HG03045 (cell line): ENCODE data around the gene DEFB124.
"Not testable (repeated sequence)": the region's sequence is repeated elsewhere in the genome, so short reads cannot be mapped to it uniquely, and the experiment has no call there.

Source experiments
- ATAC-seq: cut with Tn5 transposase; IDR thresholded peaks from one replicate; pipeline ENCODE4 v1.9.1; 2021; ENCODE audit warnings: mild to moderate bottlenecking, moderate library complexity; ENCODE audit not compliant: unreplicated experiment

DEFB124 gene, protein sequence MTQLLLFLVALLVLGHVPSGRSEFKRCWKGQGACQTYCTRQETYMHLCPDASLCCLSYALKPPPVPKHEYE

DNA sequence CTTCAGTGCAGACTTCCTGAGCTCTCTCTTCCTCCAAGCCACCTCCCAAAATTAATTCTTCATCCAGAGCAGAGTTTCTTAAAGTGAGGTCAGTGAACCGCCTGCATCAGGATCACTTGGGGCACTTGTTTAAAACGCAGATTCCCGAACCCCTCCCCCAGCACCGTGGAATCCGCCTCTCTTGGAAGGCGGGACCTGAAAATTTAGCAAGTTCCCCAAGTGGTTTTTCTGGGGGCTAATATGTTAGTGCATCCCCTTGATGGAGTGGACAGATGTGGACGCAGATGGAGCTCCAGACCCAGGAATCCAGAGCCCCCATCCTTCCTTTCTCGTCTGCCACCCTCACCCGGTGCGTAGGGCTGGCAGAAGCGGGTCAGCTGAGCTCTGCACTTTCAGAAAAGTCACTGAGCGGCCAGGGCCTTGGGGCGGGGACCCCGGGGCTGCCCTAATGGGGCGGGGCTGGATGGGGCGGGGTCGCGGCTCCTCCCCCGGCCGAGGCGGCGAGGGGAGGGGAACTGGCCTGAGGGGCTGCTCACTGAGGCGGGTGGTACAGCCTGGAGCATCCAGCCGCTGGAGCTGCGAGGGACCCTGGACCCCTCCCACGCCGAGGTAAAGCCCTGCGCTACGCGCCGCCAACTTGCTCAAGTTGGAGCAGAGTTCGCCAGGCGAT, at the start of gene DEFB124, which contains the start of gene REM1:
Gene DEFB124, minus strand, starts transcription at position 370 of the 670 bp plus-strand sequence. CDS start 2,114 bp downstream, outside the sequence.
Gene REM1, plus strand, starts transcription at position 531 of the 670 bp plus-strand sequence. CDS start 1,158 bp downstream, outside the sequence.
- no peak for ATAC-seq

DNA sequence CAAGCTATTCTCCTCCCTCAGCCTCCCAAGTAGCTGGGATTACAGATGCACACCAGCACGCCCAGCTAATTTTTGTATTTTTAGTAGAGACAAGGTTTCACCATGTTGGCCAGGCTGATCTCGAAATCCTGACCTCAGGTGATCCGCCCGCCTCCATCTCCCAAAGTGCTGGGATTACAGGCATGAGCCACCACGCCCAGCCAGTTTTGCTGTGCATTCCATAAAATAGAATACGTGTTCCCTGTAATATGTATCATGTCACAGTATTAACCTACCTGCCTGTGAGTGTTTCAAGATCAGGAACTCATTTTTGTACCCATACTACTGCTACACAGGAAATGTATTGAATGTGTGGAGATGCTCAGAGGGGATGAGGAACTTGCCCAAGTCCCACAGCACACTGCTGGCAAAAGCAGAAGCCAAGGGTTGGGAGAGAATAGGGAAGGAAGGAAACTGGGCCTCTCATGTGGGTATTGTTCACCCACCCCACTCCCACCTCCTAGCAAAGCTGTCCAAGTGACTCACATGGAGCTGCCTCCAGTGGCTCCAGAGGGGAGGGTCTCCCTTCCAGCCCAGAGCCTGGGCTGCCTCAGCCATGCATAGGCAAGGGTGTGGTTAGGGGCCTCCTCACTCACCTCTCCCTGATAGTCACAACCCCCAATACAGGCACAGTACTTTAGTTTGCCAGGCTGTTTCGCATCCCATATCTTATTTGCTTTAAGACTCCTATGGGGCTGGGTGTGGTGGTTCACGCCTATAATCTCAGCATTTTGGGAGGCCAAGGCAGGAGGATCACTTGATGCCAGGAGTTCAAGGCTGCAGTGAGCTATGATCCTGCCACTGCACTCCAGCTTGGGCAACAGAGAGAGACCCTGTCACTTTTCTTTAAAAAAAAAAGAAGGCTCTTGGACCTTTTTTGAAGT, 48.7 kb upstream of the DEFB124 start:
- ATAC-seq: no peak

DNA sequence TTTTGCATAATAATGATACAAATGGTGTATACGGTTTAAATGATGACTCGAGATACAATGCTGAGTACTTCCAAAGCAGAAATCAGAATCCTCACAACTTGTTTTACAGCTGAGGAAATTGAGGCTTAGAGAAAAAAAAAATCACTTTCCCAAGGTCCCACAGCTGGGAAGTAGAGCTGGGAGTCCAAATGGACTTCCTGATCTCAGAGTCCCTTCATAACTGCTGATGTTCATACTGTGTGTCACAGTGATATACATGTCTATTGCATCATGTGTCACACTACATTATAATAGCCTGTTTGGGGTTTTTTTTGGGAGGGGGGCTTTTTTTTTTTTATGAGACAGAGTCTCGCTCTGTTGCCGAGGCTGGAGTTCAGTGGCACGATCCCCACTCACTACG, 47.8 kb upstream of the DEFB124 start:
- ATAC-seq: no peak

DNA sequence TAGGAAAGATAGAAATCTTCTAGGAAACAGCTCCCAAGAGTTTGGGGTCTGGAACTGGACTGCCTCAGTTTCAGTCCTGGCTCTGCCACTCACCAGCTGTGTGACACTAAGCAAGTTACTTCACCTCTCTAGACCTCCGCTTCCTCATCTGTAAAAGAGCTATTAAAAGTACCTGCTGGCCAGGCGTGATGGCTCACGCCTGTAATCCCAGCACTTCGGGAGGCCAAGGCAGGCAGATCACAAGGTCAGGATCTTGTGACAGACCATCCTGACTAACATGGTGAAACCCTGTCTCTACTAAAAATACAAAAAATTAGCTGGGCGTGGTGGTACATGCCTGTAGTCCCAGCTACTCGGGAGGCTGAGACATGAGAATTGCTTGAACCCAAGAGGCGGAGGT, 46.3 kb upstream of the DEFB124 start:
- ATAC-seq: not testable (repeated sequence)

DNA sequence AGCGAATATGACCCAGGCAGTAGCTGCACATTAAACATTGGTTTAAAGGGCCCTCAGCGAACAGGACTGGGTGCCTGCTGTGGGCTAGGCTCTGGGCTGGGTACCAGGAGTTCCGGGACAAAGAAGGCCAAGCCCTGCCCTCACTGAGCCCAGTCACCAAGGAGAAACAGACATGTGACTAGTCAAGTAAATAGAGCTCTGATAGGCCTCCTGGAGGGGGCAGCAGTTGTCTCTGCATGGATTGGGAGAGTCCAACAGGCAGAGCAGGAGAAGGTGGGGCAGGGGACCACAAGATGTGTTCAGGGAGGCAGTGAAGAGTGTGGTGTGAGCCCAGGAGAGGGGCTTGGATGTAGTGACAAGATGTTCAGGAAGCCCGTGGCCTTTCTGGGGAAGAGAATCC, 42.4 kb upstream of the DEFB124 start:
- no peak for ATAC-seq

DNA sequence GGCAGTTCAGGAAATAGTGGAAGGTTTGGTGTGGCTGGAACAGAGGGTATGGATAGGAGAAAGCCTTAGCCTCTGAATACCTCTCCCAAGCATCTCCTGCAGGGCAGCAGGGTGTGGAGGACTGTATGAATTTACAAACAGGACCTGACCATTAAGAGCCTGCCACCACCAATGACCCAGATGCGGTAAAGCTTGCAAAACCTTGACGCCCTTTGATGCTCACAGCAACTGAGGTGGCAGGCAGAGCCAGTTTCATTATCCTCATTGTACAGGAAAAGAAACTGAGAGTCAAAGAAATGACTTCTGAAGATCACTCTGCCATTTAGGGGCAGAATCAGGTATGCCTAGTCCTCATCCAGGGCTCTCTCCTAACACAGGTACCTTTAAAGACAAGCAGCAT, 41.7 kb upstream of the DEFB124 start:
- ATAC-seq: no peak

DNA sequence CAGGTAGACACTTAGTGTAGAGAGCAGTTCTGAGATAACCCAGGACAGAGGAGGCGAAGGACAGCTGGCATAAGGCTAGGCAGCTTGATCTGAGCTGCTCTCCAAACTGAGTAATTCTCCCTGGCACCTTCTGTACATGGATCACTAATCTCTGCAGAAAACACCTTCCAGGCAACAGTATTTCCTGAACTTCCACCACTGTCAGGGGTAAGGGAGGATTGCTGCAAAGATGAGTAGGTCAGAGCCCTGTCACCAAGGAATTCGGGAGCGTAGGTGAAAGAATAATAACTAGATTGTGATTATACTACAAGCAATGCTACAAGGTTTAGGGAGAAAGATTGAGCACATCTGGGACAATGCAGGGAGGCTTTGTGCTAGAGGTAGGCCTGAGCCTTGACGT, 41.2 kb upstream of the DEFB124 start:
- ATAC-seq: no peak

DNA sequence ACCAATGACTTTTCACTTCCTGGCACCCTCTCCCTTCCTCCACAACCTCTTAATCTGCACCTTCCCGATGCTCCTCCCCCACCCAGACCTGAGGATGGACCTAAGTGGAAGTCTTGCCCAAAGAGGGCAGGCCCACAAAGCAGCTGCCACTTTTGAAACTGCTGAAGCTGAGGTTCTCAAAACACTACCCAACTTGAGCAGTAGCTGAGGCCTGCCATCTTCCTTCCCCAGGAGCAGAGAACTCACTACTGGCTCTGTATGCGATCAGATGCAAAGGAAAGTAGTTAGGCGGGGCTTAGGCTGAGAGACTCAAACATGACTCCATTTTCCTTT, 40.8 kb upstream of the DEFB124 start:
- ATAC-seq: no peak

DNA sequence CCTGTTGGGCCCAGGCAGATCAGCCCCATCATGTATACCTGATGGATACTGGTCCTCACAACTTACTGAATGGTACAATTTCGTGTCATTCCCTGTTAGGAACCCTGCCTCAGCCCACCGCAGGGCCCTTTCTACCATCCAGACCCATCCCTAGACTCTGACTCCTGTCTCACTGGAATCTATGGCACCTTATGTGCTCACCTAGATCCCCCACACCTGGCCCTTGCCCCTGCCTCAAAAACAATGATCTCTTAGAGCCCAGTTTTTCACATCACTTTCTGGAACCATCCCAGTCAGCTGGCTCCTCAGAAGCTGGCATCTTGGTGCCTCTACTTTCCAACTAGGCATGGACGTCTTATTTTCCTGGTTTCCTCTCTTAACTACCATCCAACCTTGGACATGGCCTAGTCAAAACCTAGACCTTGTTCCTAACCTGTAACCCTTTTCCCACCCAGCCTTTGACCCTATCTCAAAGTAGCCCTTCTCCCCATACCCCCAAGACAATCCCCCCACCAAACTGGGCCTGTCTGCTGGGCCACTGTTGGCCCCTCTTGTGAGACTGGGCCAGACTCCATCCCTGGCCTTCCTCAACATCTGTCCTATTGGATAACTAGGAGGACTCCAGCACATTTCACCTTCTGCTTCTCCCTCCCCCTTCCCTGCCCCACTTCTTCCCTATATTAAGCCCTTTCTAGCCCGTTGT, 40.3 kb upstream of the DEFB124 start:
- ATAC-seq: no peak

DNA sequence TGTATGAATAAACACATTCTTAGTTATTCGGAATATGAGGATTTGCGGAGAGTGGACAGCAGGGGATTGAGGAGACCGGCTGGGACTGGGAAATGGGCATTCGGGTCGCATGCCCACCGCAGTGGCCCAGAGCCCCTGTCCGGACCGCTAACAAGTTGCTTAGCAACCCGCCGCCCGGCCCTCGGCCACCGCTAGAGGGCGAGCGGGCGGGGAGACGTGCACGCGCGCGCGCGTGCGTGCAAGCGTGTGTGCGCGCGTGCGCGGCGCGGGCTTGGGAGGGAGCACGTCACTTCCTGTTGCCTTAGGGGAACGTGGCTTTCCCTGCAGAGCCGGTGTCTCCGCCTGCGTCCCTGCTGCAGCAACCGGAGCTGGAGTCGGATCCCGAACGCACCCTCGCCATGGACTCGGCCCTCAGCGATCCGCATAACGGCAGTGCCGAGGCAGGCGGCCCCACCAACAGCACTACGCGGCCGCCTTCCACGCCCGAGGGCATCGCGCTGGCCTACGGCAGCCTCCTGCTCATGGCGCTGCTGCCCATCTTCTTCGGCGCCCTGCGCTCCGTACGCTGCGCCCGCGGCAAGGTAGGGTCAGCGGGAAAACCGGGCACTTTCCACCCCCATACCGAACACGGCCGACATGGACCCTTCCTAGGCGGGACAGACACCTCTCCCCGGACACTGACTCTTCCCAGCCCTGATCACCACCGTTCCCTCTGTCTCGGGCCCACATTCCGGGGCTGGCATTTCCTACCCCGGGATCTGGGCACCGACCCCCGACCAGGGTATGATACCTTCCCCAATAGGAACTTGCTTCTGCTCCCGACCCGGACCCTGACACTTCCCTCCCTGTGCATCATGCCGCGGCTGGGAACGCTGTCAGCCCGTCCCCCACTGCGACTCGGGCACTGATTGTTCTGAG, 39.5 kb upstream of the DEFB124 start, which contains the start of gene HM13:
Gene HM13, plus strand, starts transcription at position 289 of the 918 bp plus-strand sequence. Its CDS starts 110 bp downstream, at position 399.
- ATAC-seq: peak; percentile 91

DNA sequence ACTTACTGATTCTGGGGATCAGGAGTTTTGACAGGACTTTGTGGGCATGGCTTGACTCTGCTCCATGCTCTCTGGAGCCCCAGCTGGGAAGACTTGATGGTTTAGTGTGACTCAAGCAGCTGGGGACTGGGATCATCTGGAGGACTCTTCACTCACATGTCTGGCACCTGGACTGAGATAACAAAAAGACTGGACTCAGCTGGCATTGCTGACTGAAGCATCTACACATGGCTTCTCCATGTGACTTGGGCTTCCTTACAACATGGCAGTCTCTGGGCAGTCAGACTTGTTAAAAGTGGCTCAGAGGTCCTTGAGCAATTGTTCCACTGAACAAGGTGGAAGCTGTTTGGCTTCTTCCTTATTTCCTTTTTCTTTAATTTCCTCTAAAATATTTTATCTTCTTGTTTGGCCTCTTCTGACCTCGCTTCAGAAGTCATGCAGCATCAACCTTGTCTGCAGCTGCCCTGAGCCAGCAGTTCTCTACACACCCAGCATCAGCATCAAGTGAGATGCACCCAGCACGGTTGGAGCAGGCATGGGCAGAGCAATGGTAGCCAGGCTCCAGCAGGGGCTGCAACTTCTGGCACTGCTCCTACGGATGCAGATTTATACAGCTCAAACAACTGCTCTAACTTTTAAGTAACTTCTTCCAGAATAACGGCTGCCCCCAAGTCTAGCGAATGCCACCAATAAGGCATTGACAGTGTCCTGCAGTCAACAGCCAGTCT, 33.8 kb upstream of the DEFB124 start:
- ATAC-seq: no peak

DNA sequence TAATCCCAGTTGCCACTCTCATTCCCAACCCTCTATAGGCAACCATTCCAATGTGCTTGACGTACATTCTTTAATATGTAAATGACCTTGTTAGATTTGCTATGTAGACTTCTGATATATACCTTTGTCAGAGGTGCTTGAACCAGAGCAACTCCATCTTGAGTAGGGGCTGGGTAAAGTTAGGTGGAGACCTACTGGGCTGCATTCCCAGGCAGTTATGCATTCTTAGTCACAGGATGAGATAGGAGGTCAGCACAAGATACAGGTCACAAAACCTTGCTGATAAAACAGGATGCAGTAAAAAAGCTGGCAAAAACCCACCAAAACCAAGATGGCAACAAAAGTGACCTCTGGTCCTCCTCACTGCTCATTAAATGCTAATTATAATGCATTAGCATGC, 31.0 kb upstream of the DEFB124 start:
- no peak for ATAC-seq

DNA sequence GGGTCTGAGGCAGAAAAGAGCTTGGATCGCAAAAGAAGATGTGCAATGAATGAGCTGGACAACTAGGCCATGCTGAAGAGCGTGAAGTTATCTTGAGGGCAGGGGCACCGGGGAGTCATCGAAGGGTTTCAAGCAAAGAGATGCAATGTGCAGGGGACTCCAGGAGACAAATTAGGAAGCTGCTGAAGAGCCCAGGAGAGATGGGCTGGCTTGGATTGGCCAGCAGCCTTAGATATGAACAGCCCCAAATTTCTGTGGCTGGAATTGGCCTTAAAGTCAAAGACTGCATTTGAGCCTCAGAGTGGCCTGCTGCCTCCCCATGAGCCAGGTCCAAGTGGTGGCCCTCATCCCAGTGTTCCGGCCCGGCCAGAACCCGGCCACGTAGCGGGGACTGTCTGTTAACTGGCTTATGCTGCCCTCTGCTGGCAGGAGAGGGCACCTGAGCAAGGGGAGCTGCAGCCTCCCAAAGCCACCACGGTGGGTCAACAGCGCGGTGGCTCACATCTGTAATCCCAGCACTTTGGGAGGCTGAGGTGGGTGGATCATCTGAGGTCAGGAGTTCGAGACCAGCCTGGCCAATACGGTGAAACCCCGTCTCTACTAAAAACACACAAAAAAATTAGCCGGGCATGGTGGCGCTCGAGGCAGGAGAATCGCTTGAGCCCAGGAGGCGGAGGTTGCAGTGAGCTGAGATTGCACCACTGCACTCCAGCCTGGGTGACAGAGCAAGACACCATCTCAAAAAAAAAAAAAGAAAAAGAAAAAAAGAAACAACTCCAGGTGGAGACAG, 28.2 kb upstream of the DEFB124 start:
- peak; percentile 91 for ATAC-seq

DNA sequence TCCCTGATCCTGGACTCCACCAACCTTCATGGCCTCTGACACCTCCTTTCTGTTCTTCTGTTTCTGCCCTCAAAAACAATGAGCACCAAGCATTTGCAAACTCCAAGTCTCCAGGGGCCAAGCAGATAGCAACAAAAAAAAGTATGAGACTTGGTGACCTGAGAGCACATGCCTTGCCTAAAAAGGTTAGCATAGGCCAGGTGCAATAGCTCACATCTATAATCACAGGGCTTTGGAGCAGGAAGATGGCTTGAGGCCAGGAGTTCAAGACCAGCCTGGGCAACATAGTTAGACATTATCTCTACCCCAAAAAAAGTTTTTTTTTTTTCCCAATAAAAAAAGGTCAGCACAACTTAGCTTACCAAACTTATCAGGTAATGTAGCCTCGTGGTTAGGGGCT, 25.6 kb upstream of the DEFB124 start:
- no peak for ATAC-seq

DNA sequence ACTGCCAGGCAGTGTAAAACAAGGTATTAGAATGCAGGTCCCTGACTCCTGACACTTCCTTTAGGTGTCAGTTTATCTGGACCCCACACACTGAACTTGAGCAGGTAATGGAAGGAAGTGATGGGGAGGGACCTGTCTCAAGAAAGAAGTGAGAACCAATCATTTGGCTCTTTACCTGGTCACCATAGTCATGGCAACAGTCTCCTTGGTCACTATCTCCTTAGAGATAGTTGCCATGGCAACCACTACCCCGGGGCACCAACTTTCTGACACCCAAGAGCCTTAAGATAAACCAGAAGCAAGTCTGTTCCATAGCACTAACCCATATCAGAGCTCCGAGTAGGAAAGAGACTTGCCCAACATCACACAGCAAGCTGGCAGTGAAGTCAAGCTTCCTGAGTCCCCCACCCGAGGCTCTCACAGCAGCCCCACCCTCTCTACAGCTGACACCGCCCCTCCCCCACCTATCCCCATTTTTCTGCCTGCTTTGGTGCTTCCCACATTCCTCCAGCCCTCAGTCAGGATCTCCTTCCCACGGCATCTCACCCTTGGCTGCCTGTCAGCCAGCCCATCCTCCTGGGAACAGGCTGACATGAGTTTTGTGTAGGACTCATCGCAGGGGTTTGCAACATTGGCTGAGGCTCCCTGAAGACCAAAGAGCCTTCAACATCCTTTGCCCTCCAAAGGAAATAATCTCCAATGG, 23.1 kb upstream of the DEFB124 start:
- no peak for ATAC-seq

DNA sequence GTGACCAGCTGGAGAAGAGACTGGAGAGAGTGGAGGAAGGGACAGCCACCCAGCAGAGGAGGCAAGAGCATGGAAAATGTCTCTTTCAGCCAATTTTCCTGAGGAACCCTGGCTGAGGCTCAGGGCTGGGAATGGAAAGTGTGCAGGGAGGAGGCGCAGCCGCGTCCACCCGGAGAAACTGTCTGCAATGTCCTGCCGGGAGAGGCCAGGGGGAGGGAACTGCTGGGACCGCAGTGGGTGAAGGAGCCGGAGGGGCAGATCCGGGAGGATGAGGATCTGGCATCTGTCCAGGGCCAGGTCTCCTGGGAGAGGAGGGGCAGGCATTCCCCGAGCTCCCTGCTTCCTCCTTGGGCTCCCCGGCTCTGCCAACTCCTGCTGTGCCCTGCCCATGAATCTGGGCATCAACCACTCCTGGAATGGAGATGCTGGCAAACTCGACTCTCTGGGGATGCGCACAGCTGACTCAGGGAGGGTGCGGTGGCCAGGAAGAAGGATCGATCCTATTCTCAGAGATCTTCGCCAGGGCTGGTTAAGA, 21.9 kb upstream of the DEFB124 start:
- ATAC-seq: no peak

DNA sequence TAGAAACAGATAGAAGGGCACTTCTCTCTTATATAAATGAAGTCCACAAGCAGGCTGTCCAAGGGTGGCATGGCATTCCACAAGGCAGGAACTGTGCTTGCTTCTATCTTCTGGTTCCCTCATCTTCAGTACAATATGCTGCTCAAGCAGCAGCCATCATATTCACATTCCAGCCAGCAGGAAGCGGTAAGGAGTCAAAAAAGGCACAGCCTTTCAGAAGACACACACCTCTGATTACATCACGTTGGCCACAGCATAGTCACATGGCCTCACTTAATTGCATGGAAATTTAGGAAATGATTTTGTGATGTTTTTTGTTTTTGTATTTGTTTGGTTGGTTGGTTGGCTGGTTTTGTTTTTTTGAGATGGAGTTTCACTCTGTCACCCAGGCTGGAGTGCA, 19.2 kb upstream of the DEFB124 start:
- no peak for ATAC-seq

DNA sequence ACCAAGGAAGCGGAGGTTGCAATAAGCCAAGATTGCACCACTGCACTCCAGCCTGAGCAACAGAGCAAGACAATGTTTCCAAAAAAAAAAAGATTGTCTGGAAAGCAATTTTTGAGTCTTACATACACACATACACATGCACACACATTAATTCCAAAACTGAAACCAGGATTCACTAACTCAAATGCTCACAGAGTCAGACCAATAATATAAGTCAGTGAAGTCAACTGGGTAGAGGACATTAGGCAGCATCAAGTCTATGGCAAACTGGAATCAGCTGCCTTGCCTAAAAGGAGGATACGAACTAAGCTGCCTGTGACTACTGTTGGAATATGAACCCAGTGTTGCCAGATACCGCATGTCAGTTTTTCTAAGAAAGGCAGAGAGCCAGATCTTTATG, 15.8 kb upstream of the DEFB124 start:
- no peak for ATAC-seq
